Endothelial cell of umbilical vein (primary cell): ENCODE results near the gene CAPN2.

ENCODE experiments used
- CTCF ChIP-seq, 2 donors: IDR thresholded peaks; 1 replicate in 1 of 2; 2 replicates in 1 of 2; pipeline ENCODE4 v1.5.1; 2011; ENCODE audit warnings: low read length in 2 of 2, mild to moderate bottlenecking in 2 of 2, moderate library complexity in 2 of 2, control low read depth in 1 of 2, inconsistent platforms in 1 of 2, low read depth in 1 of 2; ENCODE audit not compliant: insufficient read depth in 1 of 2; ENCODE audit errors: extremely low read depth in 1 of 2
- EZH2 ChIP-seq: IDR thresholded peaks from 2 replicates; pipeline ENCODE4 v1.6.1; 2012; ENCODE audit warnings: borderline replicate concordance, low read depth, mild to moderate bottlenecking, moderate library complexity, low read length, inconsistent platforms; ENCODE audit not compliant: severe bottlenecking
- FOS ChIP-seq: IDR thresholded peaks from 2 replicates; pipeline ENCODE4 v1.6.1; 2011; ENCODE audit warnings: mild to moderate bottlenecking, low read length, moderate library complexity, borderline replicate concordance; ENCODE audit not compliant: insufficient read depth
- JUN ChIP-seq: IDR thresholded peaks from 2 replicates; pipeline ENCODE4 v1.6.1; 2011; ENCODE audit warnings: borderline replicate concordance, low read depth; ENCODE audit not compliant: insufficient read length, insufficient read depth
- MAX ChIP-seq: IDR thresholded peaks from 2 replicates; pipeline ENCODE4 v1.6.1; 2011; ENCODE audit not compliant: insufficient read depth, insufficient read length
- MYC ChIP-seq: IDR thresholded peaks from one replicate; pipeline ENCODE4 v1.6.1; 2011; ENCODE audit warnings: mild to moderate bottlenecking, low read depth, low read length
- POLR2A ChIP-seq: IDR thresholded peaks from 2 replicates; pipeline ENCODE4 v1.6.1; 2012; ENCODE audit warnings: low read depth, mild to moderate bottlenecking, control low read depth, low read length
- POLR2AphosphoS5 ChIP-seq: IDR thresholded peaks from 2 replicates; pipeline ENCODE4 v1.6.1; 2012; ENCODE audit warnings: low read depth, mild to moderate bottlenecking, control low read depth, low read length, moderate library complexity; ENCODE audit not compliant: insufficient read depth

- TF ChIP-seq CTCF (IDR thresholded peaks at IDR 0.05; ENCODE audit: extremely low read depth in 1 of 2, insufficient read depth in 1 of 2, low read depth in 1 of 2, low read length in 2 of 2) (no peak), POLR2A (peak; percentile 67), MAX (no peak), POLR2AphosphoS5 (peak; percentile 84), MYC (no peak), EZH2 (no peak), FOS (peak; percentile 91), JUN (peak; percentile 17)
Measured at GRCh38 chr1:223731133-223731770, 18.9 kb downstream of the CAPN2 start.
